Common myeloid progenitor, CD34-positive (primary cell): ENCODE results near the gene ZNF599.

Experiments
- CTCF ChIA-PET: fragments of 350-600 bp; sonication (Branson Sonifier 250); formaldehyde crosslinking; loops from one replicate; lab custom pipeline; 2021; ENCODE audit warnings: antibody characterized with exemption; lab: Charles Lee
- POLR2A ChIA-PET: fragments of 350-600 bp; sonication (Branson Sonifier 250); formaldehyde crosslinking; loops from one replicate; lab custom pipeline; 2021; ENCODE audit warnings: antibody characterized with exemption; lab: Charles Lee
- DNase-seq, 3 donors: peaks; one replicate each; pipeline versions ENCODE4 v3.0.0 to v3.0.0-alpha.2; 2013
- H3K27ac ChIP-seq, 2 experiments: 1 replicate in 1 of 2; 2 replicates in 1 of 2; pipeline ENCODE4 v1.7.0; 2013; ENCODE audit warnings: inconsistent platforms in 2 of 2, low read length in 2 of 2, mild to moderate bottlenecking in 2 of 2, low read depth in 1 of 2, moderate library complexity in 1 of 2; ENCODE audit not compliant: severe bottlenecking in 2 of 2, insufficient read depth in 1 of 2, poor library complexity in 1 of 2
- H3K27me3 ChIP-seq, 5 experiments: replicated peaks in 2 of 5; 1 replicate in 3 of 5; 2 replicates in 2 of 5; pipeline versions ENCODE4 v1.6.1 to v1.7.0; 2013; ENCODE audit warnings: low read length in 4 of 5, mild to moderate bottlenecking in 2 of 5, moderate library complexity in 2 of 5, inconsistent platforms in 1 of 5; ENCODE audit not compliant: insufficient read depth in 5 of 5, control insufficient read depth in 4 of 5
- H3K36me3 ChIP-seq, 4 experiments: 1 replicate in 2 of 4; 2 replicates in 2 of 4; pipeline versions ENCODE4 v1.6.1 to v1.7.0; 2013; ENCODE audit warnings: low read length in 3 of 4, control low read depth in 1 of 4, mild to moderate bottlenecking in 1 of 4; ENCODE audit not compliant: control insufficient read depth in 4 of 4, insufficient read depth in 4 of 4
- H3K4me1 ChIP-seq, 4 experiments: 1 replicate in 3 of 4; 2 replicates in 1 of 4; pipeline versions ENCODE4 v1.6.1 to v1.7.1; 2013; ENCODE audit warnings: low read length in 3 of 4, mild to moderate bottlenecking in 3 of 4, control low read depth in 1 of 4, inconsistent platforms in 1 of 4, moderate library complexity in 1 of 4; ENCODE audit not compliant: control insufficient read depth in 4 of 4, insufficient read depth in 4 of 4; ENCODE audit errors: control extremely low read depth in 1 of 4
- H3K4me3 ChIP-seq, 7 experiments: 1 replicate in 4 of 7; 2 replicates in 3 of 7; pipeline versions ENCODE4 v1.5.1 to v1.7.0; 2013; ENCODE audit warnings: mild to moderate bottlenecking in 7 of 7, low read length in 6 of 7, moderate library complexity in 6 of 7, inconsistent platforms in 2 of 7, low read depth in 2 of 7, control low read depth in 1 of 7; ENCODE audit not compliant: insufficient read depth in 4 of 7, control insufficient read depth in 1 of 7; ENCODE audit errors: extremely low read depth in 1 of 7
- H3K9me3 ChIP-seq, 5 experiments: 1 replicate in 4 of 5; 2 replicates in 1 of 5; pipeline versions ENCODE4 v1.6.1 to v1.7.1; 2013; ENCODE audit warnings: low read length in 4 of 5, mild to moderate bottlenecking in 2 of 5, inconsistent platforms in 1 of 5, low read depth in 1 of 5, moderate library complexity in 1 of 5; ENCODE audit not compliant: control insufficient read depth in 4 of 5, insufficient read depth in 2 of 5; ENCODE audit errors: control extremely low read depth in 1 of 5
- WGBS: methylation state at CpG from one replicate; pipeline ENCODE4 v1.1.5; 2013; ENCODE audit not compliant: insufficient coverage; 5-methylcytosine and 5-hydroxymethylcytosine counted together

Gene ZNF599

GRCh38 chr19:34711890-34712289 lies 61.1 kb downstream of the ZNF599 start:
- ChIA-PET POLR2A (no interaction called here), CTCF (interaction anchor here (1.4 to 3.8 kb wide), 3 partner anchors 73 to 670 kb away, joined by 3 to 41 read pairs (median 3); no protein-coding TSS in a partner anchor)
- H3K36me3 ChIP-seq: no peaks in the 10 kb centered on the region
- no peaks in the 10 kb centered on the region for H3K27me3 ChIP-seq
- H3K9me3 ChIP-seq: peaks cover 6 to 38% (median 12%) of the 10 kb centered on the region in 5 experiments
- no peak overlapping the region for H3K4me3 ChIP-seq
- WGBS: 62% methylated on average over 5 of the region's 6 CpGs
- no peak for DNase-seq
- H3K27ac ChIP-seq: no peak overlapping the region
- H3K4me1 ChIP-seq: no peaks in the 10 kb centered on the region
